Measurements from ENCODE around the gene CYTH1.
"Not testable (repeated sequence)": the region's sequence is repeated elsewhere in the genome, so short reads cannot be mapped to it uniquely, and the experiment has no call there.

Gene CYTH1

GRCh38 chr17:78680436-78680835 lies 101.6 kb downstream of the CYTH1 start:
- no peak for DNase-seq

- no peak for DNase-seq
Observed at GRCh38 chr17:78679495-78680395, 102.3 kb downstream of the CYTH1 start.

GRCh38 chr17:78678711-78679110 lies 103.4 kb downstream of the CYTH1 start:
- no peak for DNase-seq

GRCh38 chr17:78678222-78678557 lies 103.9 kb downstream of the CYTH1 start:
- DNase-seq = no peak

GRCh38 chr17:78677303-78678221 lies 104.5 kb downstream of the CYTH1 start:
- no peak for DNase-seq

- DNase-seq = no peak
Observed at GRCh38 chr17:78676412-78677302, 105.4 kb downstream of the CYTH1 start.

- no peak for DNase-seq
Observed at GRCh38 chr17:78675836-78676235, 106.2 kb downstream of the CYTH1 start.

- DNase-seq = no peak
Observed at GRCh38 chr17:78675316-78675616, 106.8 kb downstream of the CYTH1 start.

- DNase-seq = no peak
Observed at GRCh38 chr17:78674595-78675315, 107.3 kb downstream of the CYTH1 start.

GRCh38 chr17:78674156-78674555 lies 107.9 kb downstream of the CYTH1 start:
- DNase-seq = no peak

- DNase-seq = no peak
Observed at GRCh38 chr17:78673395-78673794, 108.7 kb downstream of the CYTH1 start.

GRCh38 chr17:78672871-78673371 lies 109.2 kb downstream of the CYTH1 start:
- DNase-seq = no peak

- DNase-seq = no peak
Observed at GRCh38 chr17:78672005-78672404, 110.1 kb downstream of the CYTH1 start.

GRCh38 chr17:78671726-78672001 lies 110.4 kb downstream of the CYTH1 start:
- not testable (repeated sequence) for DNase-seq

- no peak for DNase-seq
Observed at GRCh38 chr17:78670850-78671725, 111.0 kb downstream of the CYTH1 start.

- no peak for DNase-seq
Observed at GRCh38 chr17:78669975-78670518, 112.0 kb downstream of the CYTH1 start.

GRCh38 chr17:78669256-78669974 lies 112.7 kb downstream of the CYTH1 start:
- no peak for DNase-seq

- no peak for DNase-seq
Observed at GRCh38 chr17:78668847-78669246, 113.2 kb downstream of the CYTH1 start.

GRCh38 chr17:78667741-78668640 lies 114.1 kb downstream of the CYTH1 start:
- no peak for DNase-seq
